NCI-H2196 treated with DMSO at 0.1 percent for 48 hours (cell line): ENCODE results near the gene SLC30A9.

Source experiments
- DNase-seq: peaks from one replicate; lab custom pipeline; 2025; ENCODE audit not compliant: unreplicated experiment; lab: John Stamatoyannopoulos, UW

The SLC30A9 gene

DNA sequence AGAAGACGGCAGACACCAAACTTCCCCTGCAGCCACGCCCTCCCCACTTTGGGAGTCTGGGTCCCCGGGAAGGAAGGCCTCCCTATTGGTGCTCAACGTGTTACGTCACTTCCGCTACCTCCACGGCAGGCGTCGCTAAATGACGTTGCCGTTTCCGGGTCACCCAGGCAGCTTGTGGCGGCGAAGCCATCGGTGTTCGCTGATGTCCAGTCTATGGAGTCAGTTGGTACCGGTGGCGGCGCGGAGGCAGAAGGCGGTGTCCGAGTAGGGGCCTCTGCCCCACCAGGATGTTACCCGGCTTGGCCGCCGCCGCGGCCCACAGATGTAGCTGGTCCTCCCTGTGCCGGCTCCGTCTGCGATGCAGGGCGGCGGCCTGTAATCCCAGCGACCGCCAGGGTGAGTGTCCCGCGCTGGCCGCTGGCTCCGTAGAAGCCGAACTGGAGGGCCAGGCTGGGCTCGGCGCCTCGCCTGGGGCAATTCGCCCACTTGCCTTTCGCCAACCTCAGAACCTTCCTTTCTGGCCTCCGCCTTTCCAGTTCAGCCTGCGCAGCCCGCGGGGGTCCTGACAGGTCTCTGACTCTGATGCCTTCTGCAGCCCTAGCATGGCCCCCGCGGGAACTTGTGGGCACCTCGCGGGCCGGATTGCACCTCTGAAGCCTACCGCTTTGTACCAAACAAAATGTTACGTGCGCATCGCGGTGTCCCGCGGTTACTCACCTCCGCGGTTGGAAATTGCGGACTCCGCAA lies at the start of gene SLC30A9:
Gene SLC30A9 (plus strand): TSS at position 166 of the 747 bp plus-strand sequence. CDS start 122 bp downstream, at position 288.
- DNase-seq, result peak; percentile 87

DNA sequence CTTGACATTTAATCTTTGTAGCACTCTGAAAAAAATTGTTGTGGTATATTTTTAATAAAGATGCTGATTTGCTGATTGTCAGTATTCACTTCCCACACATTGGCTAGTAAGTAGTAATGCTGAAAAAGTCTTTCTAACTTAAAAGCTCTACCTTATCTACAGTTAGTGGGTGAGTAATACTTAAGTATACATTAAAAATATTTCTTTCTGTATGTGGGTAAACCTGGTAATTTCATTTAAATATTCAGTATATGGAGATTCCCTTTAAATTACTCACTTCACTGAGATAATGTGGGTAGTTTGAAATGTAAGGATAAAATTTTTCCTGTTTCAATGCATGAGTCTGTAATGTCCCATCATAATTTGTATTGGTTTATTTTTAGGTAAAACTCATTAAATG lies 49.5 kb upstream of the SLC30A9 start:
- no peak for DNase-seq

DNA sequence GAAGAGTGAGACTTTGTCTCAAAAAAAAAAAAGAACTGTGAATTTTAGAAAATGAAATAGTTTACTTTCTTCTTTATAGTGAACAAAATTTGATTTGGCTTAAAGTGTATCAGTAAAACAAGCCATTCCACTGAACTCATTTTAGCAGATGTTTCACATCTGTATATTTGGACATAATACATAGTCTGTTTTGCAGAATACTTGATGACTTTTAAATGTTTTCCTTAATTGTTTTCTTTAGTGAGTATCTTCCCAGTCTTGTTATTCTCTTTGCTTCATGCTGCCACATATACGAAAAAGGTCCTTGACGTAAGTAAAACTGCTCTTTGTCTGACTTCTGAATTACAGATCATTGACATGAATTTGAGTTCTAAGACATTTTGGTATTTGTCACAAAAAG lies 46.8 kb upstream of the SLC30A9 start:
- no peak for DNase-seq

DNA sequence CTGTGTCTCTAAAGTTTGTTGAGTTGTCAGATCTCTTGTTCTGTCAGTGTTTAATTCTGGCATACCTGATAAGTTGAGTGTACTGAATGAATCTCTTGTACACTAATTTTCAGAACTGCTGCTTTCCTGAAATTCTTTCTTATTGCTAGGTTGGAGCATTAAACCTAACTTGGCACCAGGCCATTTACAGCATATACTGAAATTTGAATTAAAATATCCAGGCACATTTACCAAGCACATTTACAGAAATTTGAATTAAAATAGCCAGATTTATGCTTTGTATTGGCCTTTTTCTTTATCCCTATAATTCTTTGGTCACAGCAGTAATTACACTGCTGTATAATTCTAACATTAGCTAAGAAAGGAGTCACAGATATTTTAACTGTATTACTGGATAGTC lies 46.2 kb upstream of the SLC30A9 start:
- no peak for DNase-seq

DNA sequence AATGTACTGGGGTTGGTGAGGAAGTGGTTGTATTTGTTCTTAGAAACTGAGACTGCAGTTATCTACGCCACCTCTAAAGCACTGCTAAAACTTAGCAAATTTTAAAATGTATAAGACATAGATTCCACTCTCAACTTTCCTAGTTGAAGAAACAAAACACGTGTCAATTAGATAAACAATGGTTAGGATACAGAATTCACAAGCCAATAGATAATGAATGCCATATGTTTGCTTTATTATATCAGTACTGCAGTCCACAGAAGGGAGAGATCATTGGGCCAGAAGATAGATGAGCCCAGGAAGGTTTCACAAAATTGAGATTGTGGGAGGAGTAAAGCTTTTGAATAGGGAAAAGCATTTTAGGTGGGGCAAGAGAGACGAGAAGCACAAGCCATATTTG lies 40.8 kb upstream of the SLC30A9 start:
- DNase-seq, result no peak

DNA sequence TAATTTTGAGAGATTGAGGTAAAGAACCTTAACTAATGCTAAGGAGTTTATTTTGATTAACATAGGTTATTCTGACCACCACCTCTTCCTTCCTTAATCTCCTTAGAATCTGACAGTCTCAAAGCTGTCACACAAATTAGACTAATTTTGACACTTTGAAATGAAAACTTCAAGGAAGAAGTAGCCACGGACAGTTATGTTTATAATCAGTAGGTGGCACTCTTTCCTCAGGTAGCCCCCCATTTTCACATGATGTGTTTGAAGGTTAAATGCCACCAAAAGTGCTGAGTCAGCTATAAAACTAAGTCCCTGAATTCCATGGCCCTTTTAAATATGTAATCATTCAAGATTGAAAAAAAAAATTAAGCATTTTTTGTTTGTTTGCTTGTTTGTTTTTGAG lies 32.7 kb upstream of the SLC30A9 start:
- no peak for DNase-seq

DNA sequence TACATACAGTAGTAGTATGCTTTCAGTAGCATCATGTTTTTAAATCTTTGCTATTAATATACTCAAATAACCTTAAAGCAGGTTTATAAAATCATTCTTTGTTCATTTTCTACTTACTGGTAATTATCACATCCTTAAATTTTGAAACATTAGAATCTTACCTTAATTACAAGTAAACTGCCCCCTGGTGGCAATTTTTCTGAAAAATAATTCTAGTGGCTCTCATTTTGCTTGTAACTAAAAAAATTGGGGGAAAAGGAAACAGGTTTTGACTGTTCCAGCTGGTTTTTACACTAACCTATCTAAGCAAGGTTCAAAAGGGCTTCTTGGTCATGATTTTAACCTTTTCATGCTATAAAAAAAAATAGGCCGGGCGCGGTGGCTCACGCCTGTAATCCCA lies 27.2 kb upstream of the SLC30A9 start:
- DNase-seq, result no peak

DNA sequence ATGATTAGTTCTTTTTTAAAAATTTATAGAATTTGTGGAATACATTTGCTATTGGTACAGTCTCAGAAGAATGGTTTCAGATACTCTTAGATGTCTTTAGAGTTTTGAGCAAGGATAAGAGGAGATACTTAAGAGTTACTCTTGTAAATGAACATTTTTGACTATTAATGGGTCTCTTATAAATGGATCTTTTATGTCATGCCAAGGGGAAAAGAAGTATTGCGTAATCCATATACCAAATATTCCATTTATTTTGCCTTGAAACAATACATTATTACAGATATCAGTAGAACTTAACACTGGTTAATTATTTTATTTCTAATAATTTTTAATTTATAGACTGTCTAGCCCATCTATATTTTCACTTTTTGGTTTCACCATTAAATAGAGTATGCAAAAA lies 25.9 kb upstream of the SLC30A9 start:
- no peak for DNase-seq

DNA sequence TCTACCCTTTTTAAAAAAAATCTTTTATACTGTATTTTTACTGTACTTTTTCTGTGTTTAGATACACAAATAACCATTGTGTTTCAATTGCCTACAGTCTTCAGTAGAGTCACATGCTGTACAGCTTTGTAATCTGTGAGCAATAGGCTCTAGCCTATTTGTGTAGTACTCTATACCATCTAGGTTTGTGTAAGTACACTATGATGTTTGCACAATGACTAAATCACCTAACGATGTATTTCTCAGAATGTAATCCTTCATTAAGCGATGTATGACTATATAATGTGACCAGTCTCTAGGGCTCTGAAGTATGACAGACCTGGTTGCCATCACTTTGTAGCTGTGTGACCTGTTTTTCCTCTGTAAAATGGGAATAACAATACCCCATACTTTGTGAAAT lies 22.9 kb upstream of the SLC30A9 start:
- no peak for DNase-seq

DNA sequence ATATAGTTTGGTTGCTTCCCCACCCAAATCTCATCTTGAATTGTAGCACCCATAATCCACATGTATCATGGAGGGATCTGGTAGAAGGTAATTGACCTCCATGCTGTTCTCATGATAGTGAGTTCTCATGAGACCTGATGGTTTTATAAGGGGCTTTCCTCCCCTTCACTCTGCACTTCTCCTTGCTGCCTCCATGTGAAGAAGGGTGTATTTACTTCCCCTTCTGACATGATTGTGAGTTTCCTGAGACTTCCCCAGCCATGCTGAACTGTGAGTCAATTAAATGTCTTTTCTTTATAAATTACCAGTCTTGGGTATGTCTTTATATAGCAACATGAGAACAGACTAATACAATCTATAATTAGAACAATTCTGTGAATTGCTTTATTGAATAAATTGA lies 20.7 kb upstream of the SLC30A9 start:
- no peak for DNase-seq

DNA sequence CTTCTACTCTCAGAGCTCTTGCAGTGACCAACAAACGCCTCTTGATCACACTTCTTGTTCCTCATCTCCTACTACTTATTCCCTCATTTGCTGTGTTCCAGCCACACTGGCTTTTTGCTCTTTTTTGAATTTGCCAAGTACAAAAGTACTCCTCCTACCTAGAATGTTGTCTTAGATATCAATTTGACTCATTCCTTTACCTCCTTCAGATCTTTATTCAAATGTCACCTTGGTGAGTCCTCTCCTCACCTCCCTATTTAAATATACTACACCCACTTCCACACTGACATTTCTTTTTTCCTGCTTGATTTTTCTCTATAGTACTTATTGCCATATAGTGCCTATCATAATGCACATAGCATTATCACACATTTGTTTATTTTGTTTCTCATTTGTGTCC lies 15.0 kb upstream of the SLC30A9 start:
- DNase-seq, result no peak

DNA sequence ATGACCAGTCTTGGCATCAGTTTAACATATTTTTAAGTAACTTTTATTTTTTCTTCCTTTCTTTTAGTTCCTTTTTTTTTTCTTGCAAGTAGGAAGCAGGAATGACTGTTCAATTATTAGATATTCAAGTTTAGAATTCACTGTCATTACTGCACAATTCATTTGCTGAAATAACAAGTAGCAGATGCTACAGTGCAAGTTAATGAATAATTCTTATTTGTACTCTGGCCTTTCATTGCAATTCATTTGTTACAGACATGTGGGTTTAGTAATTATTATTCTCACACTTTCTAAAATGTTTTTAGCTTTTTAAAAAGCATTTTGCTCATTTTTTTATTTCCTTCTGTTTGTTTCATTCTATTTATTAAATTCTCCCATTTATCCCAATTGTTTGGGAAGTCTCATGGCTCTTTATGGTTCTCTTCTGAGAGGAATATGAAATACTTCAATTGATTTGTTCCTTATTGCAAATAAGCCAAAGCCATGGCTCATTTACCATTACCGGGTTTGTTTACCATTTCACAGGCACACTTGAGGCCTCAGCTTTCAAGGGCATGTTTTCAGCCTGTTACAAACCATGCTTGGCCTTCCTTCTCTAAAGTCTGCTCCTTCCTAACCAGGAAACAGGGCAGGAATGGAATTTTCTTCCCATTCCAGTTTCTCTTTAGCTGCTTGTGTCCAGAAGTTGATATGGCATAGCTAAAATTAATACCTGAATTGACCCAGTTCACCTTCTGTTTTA lies 13.4 kb upstream of the SLC30A9 start:
- no peak for DNase-seq

DNA sequence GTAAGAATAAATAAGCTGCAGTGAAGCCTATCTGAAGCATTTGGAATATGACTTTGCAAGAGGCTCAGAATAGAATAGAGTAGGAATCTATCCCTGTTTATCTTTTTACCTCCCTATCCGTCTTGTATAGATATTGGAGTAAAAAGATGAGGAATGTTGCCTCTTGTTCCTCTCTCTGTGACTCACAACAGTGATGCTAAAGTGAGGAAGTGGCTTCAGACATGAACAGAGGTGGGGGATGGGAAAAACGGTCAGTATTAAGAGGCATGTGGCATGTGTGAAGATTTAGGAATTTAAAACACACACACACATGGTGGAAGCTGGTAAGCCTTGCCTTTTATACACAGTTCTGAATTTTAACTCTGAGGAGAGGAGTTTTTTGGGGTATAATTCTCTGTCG lies 12.6 kb upstream of the SLC30A9 start:
- no peak for DNase-seq

DNA sequence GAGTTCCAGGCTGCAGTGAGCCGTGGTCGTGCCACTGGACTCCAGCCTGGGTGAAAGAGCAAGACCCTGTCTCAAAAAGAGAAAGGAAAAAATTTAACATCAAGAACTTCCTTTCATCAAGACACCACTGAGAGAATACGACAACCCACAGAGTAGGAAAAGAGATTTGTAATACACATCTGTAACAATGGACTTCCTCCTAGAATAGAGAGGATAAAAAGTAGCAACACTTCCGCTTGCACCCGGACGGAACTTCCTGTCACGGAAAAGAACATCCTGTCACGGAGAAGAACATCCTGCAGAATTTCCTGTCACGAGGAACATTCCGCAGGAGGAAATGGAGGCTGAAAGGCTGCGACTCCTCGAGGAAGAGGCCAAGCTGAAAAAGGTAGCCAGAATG lies 8.9 kb upstream of the SLC30A9 start, which contains the start of gene DCAF4L1:
Gene DCAF4L1 (plus strand): TSS at position 301 of the 400 bp plus-strand sequence. CDS start 37 bp downstream, at position 338.
- no peak for DNase-seq

DNA sequence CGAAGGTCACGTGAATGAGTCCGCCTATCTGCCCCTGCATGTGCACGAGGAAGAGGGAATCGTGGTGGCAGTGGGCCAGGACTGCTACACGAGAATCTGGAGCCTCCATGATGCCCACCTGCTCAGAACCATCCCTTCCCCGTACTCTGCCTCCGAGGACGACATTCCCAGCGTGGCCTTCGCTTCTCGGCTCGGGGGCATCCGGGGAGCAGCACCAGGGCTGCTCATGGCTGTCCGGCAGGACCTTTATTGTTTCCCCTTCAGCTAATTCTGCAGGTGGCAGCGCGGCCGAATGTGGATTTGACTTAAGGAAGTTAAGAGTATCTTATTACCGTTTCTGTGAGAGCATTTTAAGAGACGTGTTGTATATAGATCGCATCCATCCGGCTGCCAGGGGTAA lies 7.6 kb upstream of the SLC30A9 start:
- DNase-seq, result no peak

DNA sequence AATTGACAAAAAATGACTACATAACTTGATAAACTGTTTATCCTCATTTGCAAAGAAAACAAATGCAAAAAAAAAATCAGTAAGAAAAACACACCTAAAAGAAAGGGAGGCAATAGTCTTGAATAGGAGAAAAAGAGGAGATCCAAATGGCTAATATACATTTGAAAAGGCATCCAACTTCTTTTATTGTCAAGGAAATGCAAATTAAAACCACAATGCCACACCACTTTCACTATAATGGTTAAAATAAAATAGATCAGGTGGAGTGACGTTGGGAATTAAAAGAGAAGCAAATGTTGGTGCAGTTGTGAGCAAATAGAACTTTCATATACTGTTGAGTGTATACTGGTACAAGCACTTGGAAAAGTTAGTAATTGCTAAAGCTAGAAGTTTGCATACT lies 5.2 kb upstream of the SLC30A9 start:
- no peak for DNase-seq

DNA sequence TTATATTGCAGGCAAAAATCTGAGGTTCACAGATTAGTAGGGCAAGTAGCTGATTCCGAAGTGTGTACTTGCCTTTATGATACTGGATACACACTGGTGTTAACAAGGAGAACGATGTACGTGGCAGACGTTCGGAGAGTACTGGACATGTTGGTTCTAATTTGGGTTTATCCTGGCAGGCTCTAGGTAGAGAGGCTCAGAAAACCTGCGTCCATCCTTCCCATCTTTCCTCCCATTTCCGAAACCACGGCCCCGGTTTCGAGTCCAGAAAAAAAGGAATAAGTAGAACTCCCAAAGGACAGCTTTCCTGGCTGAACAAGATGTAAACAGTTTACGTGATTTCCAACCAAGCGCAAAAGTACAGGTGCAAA lies 351 bp upstream of the SLC30A9 start:
- DNase-seq, result no peak

DNA sequence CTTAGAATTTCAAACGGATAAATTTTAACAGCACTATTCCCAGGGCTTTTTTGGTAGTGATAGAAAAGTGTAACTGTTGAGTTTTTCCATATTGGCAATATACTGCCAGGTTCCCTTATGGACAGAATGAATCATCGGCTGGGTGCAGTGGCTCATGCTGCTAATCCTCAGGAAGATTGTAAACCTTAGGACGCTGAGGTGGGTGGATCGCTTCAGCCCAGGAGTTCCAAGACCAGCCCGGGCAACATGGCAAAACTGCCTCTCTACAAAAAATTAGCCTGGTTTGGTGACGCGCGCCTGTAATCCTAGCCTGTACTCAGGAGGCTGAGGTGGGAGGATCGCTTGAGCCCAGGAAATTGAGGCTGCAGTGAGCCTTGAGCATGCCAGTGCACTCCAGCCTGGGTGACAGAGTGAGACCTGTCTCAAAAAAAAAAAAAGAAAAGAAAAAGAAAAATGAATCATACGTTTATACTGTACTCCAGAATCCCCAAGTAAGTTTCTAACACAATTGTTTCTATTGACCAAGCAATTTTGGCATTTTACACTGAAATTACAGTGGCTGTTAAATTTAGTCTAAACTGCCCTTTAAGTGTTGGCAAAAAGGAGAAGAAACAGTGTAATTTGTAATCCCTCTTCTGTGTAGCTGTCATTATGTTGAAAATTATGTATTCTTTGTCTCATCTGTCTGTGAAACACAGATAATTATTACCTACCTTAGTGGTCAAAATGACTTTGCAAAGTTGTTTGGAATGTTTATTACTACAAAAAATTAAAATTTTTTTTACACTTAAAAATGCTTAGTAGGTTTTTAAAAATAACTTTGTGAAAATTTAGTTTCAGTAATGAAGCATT lies 1.8 kb downstream of the SLC30A9 start:
- no peak for DNase-seq

DNA sequence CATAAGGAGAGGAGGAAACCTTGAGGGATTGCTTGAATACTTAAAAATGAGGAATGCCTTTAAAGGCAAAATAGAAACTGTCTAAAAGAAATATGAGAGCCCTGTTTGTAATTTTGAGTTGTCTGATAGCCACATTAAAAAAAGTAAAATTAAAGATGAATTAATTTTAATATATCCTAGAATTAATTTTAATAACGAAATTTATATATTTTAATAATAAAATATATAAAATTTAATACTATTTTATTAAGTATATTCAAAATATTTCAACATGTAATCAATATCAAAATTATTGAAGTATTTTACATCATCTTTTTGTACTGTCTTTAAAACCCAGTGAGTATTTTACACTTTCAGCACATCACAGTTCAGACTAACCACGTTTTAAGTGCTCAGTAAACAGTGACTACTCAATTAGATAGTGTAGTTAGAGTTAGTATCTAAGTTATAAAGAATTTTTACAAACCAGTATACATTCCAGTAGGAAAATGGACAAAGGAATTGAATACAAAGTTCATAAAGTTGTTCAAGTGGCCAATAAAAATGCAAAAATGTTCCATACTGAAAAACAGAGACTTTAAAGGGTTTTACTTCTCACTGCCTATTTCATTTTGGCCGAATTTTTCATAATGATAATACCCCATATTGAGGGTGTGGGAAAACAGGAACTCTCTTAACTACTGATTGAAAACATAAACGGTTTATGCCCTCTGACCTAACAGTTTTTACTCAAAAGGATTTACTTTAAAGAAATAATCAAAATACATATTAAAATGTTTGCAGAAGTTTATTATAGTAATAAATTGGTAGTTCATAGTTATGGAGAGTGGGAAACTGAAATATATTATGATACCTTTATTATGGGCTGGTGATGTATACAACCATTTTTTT lies 2.9 kb downstream of the SLC30A9 start:
- no peak for DNase-seq

DNA sequence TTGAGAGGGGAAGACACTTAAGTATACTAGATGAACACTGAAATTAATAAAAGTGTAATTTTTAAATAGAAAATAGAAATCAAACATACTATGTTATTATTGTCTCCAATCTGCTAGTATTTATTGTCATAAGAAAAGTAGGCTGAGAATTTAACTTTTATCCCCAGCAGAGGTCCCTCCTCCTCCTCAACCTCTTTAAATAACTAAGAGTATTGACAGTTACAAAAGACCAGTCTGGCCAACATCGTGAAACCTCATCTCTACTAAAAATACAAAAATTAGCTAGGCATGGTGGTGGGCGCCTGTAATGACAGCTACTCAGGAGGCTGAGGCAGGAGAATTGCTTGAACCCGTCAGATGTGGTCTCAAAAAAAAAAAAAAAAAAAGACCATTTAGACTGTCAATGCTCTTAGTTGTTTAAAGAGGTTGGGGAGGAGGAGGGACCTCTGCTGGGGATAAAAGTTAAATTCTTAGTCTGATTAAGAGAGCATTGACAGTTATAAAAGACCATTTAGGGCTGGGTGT lies 4.2 kb downstream of the SLC30A9 start:
- DNase-seq, result no peak
